Upper lobe of left lung (tissue), 6 donors: ENCODE results near the gene PFN3. TPM values are rescaled to one million over a fixed set of nuclear protein-coding genes. Genes with fewer than 3 reads are reported as not detected.
A peak's percentile ranks its signal among the peaks of the same experiment; 100 is the strongest.

Experiments
- ATAC-seq, 2 donors: fragments of 200-7000 bp; cut with Tn5 transposase; one replicate each; pipeline ENCODE4 v1.9.1; 2022; ENCODE audit warnings: mild to moderate bottlenecking in 2 of 2, moderate library complexity in 2 of 2; ENCODE audit not compliant: low FRiP score in 2 of 2
- DNase-seq, 2 donors: peaks; one replicate each; pipeline ENCODE4 v3.0.0-alpha.2; 2019 to 2020
- H3K27ac ChIP-seq, 4 donors: fragments of 200-600 bp; sonication (generic); one replicate each; pipeline ENCODE4 v1.5.1; 2016 to 2019
- H3K27me3 ChIP-seq, 4 donors: fragments of 200-600 bp; sonication (generic); one replicate each; pipeline ENCODE4 v1.5.1; 2017 to 2019
- H3K36me3 ChIP-seq, 4 donors: fragments of 200-600 bp; sonication (generic); one replicate each; pipeline ENCODE4 v1.5.1; 2016 to 2019
- H3K4me1 ChIP-seq, 4 donors: fragments of 200-600 bp; sonication (generic); one replicate each; pipeline ENCODE4 v1.5.1; 2018 to 2019
- H3K4me3 ChIP-seq, 4 donors: fragments of 200-600 bp; sonication (generic); one replicate each; pipeline ENCODE4 v1.5.1; 2017 to 2019; ENCODE audit warnings: mild to moderate bottlenecking in 2 of 4, moderate library complexity in 1 of 4
- H3K9me3 ChIP-seq, 4 donors: fragments of 200-600 bp; sonication (generic); one replicate each; pipeline ENCODE4 v1.5.1; 2018 to 2019
- CTCF ChIP-seq, 6 experiments: fragments of 450-650 bp in 4 of 6; fragments of 200-600 bp in 2 of 6; sonication (generic) in 2 of 6; IDR thresholded peaks; one replicate each; pipeline ENCODE4 v1.5.1; 2016 to 2019; ENCODE audit warnings: antibody characterized with exemption in 6 of 6
- EP300 ChIP-seq, 4 donors: sonication (generic); formaldehyde crosslinking; IDR thresholded peaks; one replicate each; pipeline ENCODE4 v1.5.1; 2017; ENCODE audit warnings: antibody characterized with exemption in 4 of 4, control low read depth in 2 of 4
- POLR2A ChIP-seq, 4 donors: fragments of 450-650 bp; IDR thresholded peaks; one replicate each; pipeline ENCODE4 v1.5.1; 2016 to 2017; ENCODE audit warnings: antibody characterized with exemption in 4 of 4, mild to moderate bottlenecking in 2 of 4
- POLR2AphosphoS5 ChIP-seq, 2 donors: sonication (generic); formaldehyde crosslinking; IDR thresholded peaks; one replicate each; pipeline ENCODE4 v1.5.1; 2017; ENCODE audit warnings: antibody characterized with exemption in 2 of 2
- WGBS, 2 donors: methylation state at CpG; one replicate each; pipeline ENCODE4 v1.1.5; 2017 to 2018; 5-methylcytosine and 5-hydroxymethylcytosine counted together
- total RNA-seq, 6 donors: library from RNA; depleted of rRNA in 4 of 6; stranded (reverse); fragments of >200 nt in 4 of 6; gene quantifications; one replicate each; pipeline versions ENCODE4 v1.1.0 to v1.2.1, GENCODE V29; 2016 to 2021
- donor health status: DM: no; HTN: no; CAD: no; lungs with moderate emphysema.
- donor health status: DM: no; HTN: yes; CAD: no; lungs with severe emphysema.

PFN3 gene
- total RNA-seq, 6 donors from 2014 or later: not detected

GRCh38 chr5:177440211-177440989 is 39.9 kb upstream of the PFN3 start:
- H3K4me3 ChIP-seq: no peak overlapping the region
- H3K36me3 ChIP-seq: peaks cover 13 to 69% (median 49%) of the 10 kb centered on the region in 4 donors
- H3K27me3 ChIP-seq: no peaks in the 10 kb centered on the region
- no peak overlapping the region for H3K27ac ChIP-seq
- no peak for ATAC-seq
- H3K4me1 ChIP-seq: peaks cover 0 to 6% (median 0%) of the 10 kb centered on the region in 4 donors
- TF ChIP-seq EP300 (IDR thresholded peaks at IDR 0.05) (no peak), POLR2A (IDR thresholded peaks at IDR 0.05) (no peak), POLR2AphosphoS5 (IDR thresholded peaks at IDR 0.05) (no peak), CTCF (IDR thresholded peaks at IDR 0.05) (no peak)
- DNase-seq: no peak
- H3K9me3 ChIP-seq: no peaks in the 10 kb centered on the region
- WGBS, 2 donors: 82 to 89% methylated on average over 19 to 24 of the region's 24 CpGs

- TF ChIP-seq EP300 (IDR thresholded peaks at IDR 0.05): no peak
- no peak for TF ChIP-seq POLR2A (IDR thresholded peaks at IDR 0.05)
- no peak for TF ChIP-seq POLR2AphosphoS5 (IDR thresholded peaks at IDR 0.05)
- no peaks in the 10 kb centered on the region for H3K27me3 ChIP-seq
- H3K4me3 ChIP-seq: no peak overlapping the region
- H3K36me3 ChIP-seq: peaks cover 15 to 77% (median 57%) of the 10 kb centered on the region in 4 donors
- WGBS, 2 donors: 95 to 96% methylated on average over 4 of the region's 4 CpGs
- ATAC-seq: no peak
- H3K4me1 ChIP-seq: peaks cover 0 to 4% (median 0%) of the 10 kb centered on the region in 4 donors
- no peak for DNase-seq
- H3K9me3 ChIP-seq: no peaks in the 10 kb centered on the region
- H3K27ac ChIP-seq: no peak overlapping the region
Measured at GRCh38 chr5:177439518-177440053, 39.1 kb upstream of the PFN3 start.

- ATAC-seq (no peak), DNase-seq (no peak)
- no peak for TF ChIP-seq POLR2AphosphoS5 (IDR thresholded peaks at IDR 0.05)
- no peak for TF ChIP-seq CTCF (IDR thresholded peaks at IDR 0.05)
- TF ChIP-seq EP300 (IDR thresholded peaks at IDR 0.05): no peak
- no peak for TF ChIP-seq POLR2A (IDR thresholded peaks at IDR 0.05)
- WGBS, 2 donors: 93% methylated on average over 7 to 10 of the region's 10 CpGs
- no peaks in the 10 kb centered on the region for H3K27me3 ChIP-seq
- H3K4me1 ChIP-seq: peaks cover 0 to 6% (median 0%) of the 10 kb centered on the region in 4 donors
- peaks cover 23 to 88% (median 68%) of the 10 kb centered on the region in 4 donors for H3K36me3 ChIP-seq
- no peak overlapping the region for H3K27ac ChIP-seq
- no peaks in the 10 kb centered on the region for H3K9me3 ChIP-seq
- no peak overlapping the region for H3K4me3 ChIP-seq
Measured at GRCh38 chr5:177438468-177438867, 38.0 kb upstream of the PFN3 start.

- Histone ChIP-seq H3K27me3 (no peaks in the 10 kb centered on the region), H3K36me3 (peaks cover 28 to 97% (median 76%) of the 10 kb centered on the region in 4 donors), H3K4me1 (peaks cover 0 to 10% (median 0%) of the 10 kb centered on the region in 4 donors), H3K9me3 (no peaks in the 10 kb centered on the region), H3K4me3 (no peak overlapping the region), H3K27ac (no peak overlapping the region)
- peak in 1 of 2 donors; percentile 3 for ATAC-seq
- 76 to 87% methylated on average over 4 of the region's 4 CpGs for WGBS, 2 donors
- TF ChIP-seq POLR2AphosphoS5 (IDR thresholded peaks at IDR 0.05) (no peak), CTCF (IDR thresholded peaks at IDR 0.05) (no peak), POLR2A (IDR thresholded peaks at IDR 0.05) (no peak), EP300 (IDR thresholded peaks at IDR 0.05) (no peak)
- no peak for DNase-seq
Measured at GRCh38 chr5:177437623-177438022, 37.2 kb upstream of the PFN3 start.

- Histone ChIP-seq H3K4me3 (no peak overlapping the region), H3K9me3 (no peaks in the 10 kb centered on the region), H3K4me1 (peaks cover 8 to 26% (median 11%) of the 10 kb centered on the region in 4 donors), H3K27me3 (no peaks in the 10 kb centered on the region), H3K36me3 (peaks cover 27 to 97% (median 77%) of the 10 kb centered on the region in 4 donors), H3K27ac (no peak overlapping the region)
- DNase-seq: peak in 1 of 2 donors; percentile 76
- ATAC-seq: no peak
- WGBS, 2 donors: 91 to 95% methylated on average over 22 to 37 of the region's 37 CpGs
- no peak for TF ChIP-seq EP300 (IDR thresholded peaks at IDR 0.05)
- TF ChIP-seq POLR2A (IDR thresholded peaks at IDR 0.05): no peak
- TF ChIP-seq POLR2AphosphoS5 (IDR thresholded peaks at IDR 0.05): no peak
- TF ChIP-seq CTCF (IDR thresholded peaks at IDR 0.05): no peak
Measured at GRCh38 chr5:177435847-177436536, 35.5 kb upstream of the PFN3 start.
